Fibroblast of the conjunctiva (primary cell): Measurements from ENCODE around the gene MFAP3L.

Experiments
- DNase-seq: peaks from one replicate; pipeline ENCODE4 v3.0.0-alpha.2; 2010; ENCODE audit warnings: low read depth

Gene MFAP3L

DNA sequence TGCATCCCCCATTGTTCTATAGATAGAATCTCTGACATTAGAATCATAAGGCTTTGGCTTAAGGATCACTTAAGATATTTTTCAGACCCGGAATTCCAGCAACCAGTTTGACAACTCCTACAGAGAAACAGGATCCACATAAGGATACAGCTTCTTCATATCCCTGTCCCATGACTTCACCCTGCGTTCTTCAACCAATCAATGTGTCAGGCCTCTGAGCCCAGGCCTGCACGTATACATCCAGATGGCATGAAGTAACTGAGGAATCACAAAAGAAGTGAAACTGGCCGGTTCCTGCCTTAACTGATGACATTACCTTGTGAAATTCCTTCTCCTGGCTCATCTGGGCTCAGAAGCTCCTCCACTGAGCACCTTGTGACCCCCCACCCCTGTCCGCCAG lies 85.1 kb downstream of the MFAP3L start:
- no peak for DNase-seq

DNA sequence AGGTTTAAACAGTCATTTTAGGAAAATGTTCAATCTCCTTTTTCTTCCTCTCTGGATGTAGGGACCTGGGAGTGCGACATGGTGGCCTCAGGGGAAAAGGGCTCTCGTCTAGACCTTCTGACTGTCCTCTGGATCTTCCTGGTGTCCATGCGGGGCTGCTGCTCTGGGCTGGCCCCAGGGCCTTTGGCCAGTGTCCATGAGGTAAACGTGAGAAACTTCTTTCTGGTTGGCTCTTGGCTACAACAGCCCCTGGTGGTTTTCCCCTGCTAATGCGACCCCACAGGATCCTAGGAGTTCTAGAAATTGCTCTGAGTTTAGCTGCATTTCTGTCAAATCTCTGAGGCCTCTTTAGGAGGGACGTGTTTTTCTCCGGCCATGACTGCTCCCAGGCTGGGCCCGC lies 85.7 kb downstream of the MFAP3L start:
- DNase-seq: no peak
